ENCODE data around the gene SFPQ. TPM values are rescaled to one million over a fixed set of nuclear protein-coding genes. Genes with fewer than 3 reads are reported as not detected.

Gene SFPQ
- total RNA-seq, 3 donors from 2014 or later: 249 to 314 (median 269) TPM

DNA sequence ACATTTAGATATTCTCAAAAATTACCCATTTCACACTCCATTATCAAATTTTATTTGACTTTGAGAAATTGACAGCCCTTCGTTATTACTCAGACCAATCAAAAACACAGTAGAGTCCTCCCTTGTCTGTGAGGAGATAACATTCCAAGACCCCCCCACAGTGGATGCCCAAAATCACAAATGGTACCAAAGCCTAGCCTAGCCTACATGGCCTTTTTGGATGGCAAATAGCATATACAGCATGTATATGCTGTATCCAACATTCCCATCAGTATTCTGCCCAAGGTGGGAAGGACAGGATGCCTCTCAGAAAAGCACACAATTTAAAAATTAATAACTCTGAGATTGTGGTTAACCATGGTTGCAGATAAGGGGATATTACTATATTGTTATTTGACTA is 17.3 kb downstream of the SFPQ start:
- Histone ChIP-seq H3K36me3 (peaks cover 9% of the 10 kb centered on the region), H3K4me3 (no peak overlapping the region), H3K4me1 (no peaks in the 10 kb centered on the region), H3K27me3 (no peaks in the 10 kb centered on the region), H3K27ac (no peak overlapping the region), H3K9me3 (no peaks in the 10 kb centered on the region)
- TF ChIP-seq POLR2AphosphoS5 (IDR thresholded peaks at IDR 0.05): no peak
- no peak for TF ChIP-seq POLR2A (IDR thresholded peaks at IDR 0.05)
- TF ChIP-seq CTCF (IDR thresholded peaks at IDR 0.05): no peak
- no peak for DNase-seq (ENCODE audit: low spot score in 2 of 2)
- intact Hi-C loops (cut with DNase I; ENCODE audit: low total_unique reads): no loop called here

GRCh38 chr1:35175098-35175576 is 17.8 kb downstream of the SFPQ start:
- peaks cover 9% of the 10 kb centered on the region for H3K36me3 ChIP-seq
- TF ChIP-seq CTCF (IDR thresholded peaks at IDR 0.05): no peak
- H3K4me1 ChIP-seq: no peaks in the 10 kb centered on the region

DNA sequence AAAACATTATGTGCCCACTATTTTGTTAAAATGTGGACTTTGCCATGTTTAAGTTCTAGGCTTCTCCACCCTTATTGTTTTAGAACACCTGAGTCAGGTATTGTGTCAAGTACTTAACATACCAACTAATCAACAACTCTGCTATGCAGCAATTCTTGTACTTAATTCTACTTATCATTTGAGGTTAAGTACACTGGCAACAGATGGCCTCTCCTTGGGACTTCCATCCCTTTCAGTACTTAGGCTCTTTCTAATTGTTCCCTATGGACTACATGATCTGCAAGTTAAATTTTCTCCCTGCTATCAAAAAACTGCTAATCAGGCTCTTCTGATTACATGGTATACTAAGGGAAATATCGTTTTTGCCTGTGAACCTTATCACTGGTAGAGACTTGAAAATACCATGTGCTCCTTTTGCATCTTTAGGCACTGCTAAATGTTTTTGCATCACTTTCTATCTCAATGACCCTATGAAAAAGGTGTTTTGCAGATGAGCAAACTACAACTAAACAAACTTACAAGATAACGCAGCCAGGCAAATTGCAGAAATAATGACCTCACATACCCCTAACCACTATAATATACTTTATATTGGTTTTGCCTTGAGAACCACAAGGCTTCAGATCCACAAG is 18.9 kb downstream of the SFPQ start:
- H3K4me3 ChIP-seq: no peak overlapping the region
- TF ChIP-seq CTCF (IDR thresholded peaks at IDR 0.05): no peak
- no peak for TF ChIP-seq POLR2A (IDR thresholded peaks at IDR 0.05)
- no peak for TF ChIP-seq POLR2AphosphoS5 (IDR thresholded peaks at IDR 0.05)

More at GRCh38 chr1:35175098-35175576, 17.8 kb downstream of the SFPQ start:
- H3K27me3 ChIP-seq: no peaks in the 10 kb centered on the region
- H3K27ac ChIP-seq: no peak overlapping the region
- H3K9me3 ChIP-seq: no peaks in the 10 kb centered on the region
- H3K4me3 ChIP-seq: no peak overlapping the region
- intact Hi-C loops (cut with DNase I; ENCODE audit: low total_unique reads): no loop called here
- DNase-seq (ENCODE audit: low spot score in 2 of 2): no peak

GRCh38 chr1:35173491-35173890 is 19.5 kb downstream of the SFPQ start:
- intact Hi-C loops (cut with DNase I; ENCODE audit: low total_unique reads): no loop called here
- Histone ChIP-seq H3K27me3 (no peaks in the 10 kb centered on the region), H3K4me1 (no peaks in the 10 kb centered on the region), H3K4me3 (no peak overlapping the region), H3K9me3 (no peaks in the 10 kb centered on the region), H3K36me3 (peaks cover 9% of the 10 kb centered on the region), H3K27ac (no peak overlapping the region)
- no peak for DNase-seq (ENCODE audit: low spot score in 2 of 2)
- TF ChIP-seq POLR2A (IDR thresholded peaks at IDR 0.05) (no peak), CTCF (IDR thresholded peaks at IDR 0.05) (no peak), POLR2AphosphoS5 (IDR thresholded peaks at IDR 0.05) (no peak)

More for the DNA sequence above, 18.9 kb downstream of the SFPQ start:
- Histone ChIP-seq H3K36me3 (peaks cover 9% of the 10 kb centered on the region), H3K27ac (no peak overlapping the region), H3K9me3 (no peaks in the 10 kb centered on the region), H3K4me1 (no peaks in the 10 kb centered on the region), H3K27me3 (no peaks in the 10 kb centered on the region)
- no peak for DNase-seq (ENCODE audit: low spot score in 2 of 2)
- intact Hi-C loops (cut with DNase I; ENCODE audit: low total_unique reads): no loop called here

GRCh38 chr1:35172022-35172421 is 20.9 kb downstream of the SFPQ start:
- no peak overlapping the region for H3K4me3 ChIP-seq
- H3K27ac ChIP-seq: no peak overlapping the region
- no peak for DNase-seq (ENCODE audit: low spot score in 2 of 2)
- no peaks in the 10 kb centered on the region for H3K9me3 ChIP-seq
- TF ChIP-seq POLR2AphosphoS5 (IDR thresholded peaks at IDR 0.05) (no peak), POLR2A (IDR thresholded peaks at IDR 0.05) (no peak), CTCF (IDR thresholded peaks at IDR 0.05) (no peak)
- no peaks in the 10 kb centered on the region for H3K27me3 ChIP-seq
- H3K4me1 ChIP-seq: no peaks in the 10 kb centered on the region
- peaks cover 6% of the 10 kb centered on the region for H3K36me3 ChIP-seq
- intact Hi-C loops (cut with DNase I; ENCODE audit: low total_unique reads): no loop called here
